Measurements from ENCODE around the gene IQCH. TPM values are rescaled to one million over a fixed set of nuclear protein-coding genes. Genes with fewer than 3 reads are reported as not detected.

Gene IQCH
- total and polyA plus RNA-seq, 9 donors: 0.54 to 10.0 (median 0.84) TPM

DNA sequence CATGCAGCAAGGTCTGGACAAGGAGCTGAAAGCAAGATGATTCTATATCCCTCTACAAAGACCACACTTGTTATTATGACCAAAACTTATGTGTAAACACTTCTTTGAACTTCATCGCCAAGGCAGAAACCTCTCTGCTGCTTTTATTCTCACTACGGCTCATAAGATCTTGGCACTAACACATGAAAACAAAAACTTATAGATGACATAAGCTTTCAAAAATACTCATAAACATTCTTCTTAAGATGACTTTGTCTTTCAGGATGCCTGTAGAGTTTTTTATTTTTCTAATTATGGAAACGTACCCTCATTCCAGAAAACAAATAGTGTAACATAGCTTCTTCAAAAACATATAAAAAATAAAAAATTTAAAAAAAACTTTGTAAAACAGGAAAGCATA is 253.8 kb downstream of the IQCH start:
- no peak for TF ChIP-seq EP300 (IDR thresholded peaks at IDR 0.05)
- TF ChIP-seq, protein P1, sequence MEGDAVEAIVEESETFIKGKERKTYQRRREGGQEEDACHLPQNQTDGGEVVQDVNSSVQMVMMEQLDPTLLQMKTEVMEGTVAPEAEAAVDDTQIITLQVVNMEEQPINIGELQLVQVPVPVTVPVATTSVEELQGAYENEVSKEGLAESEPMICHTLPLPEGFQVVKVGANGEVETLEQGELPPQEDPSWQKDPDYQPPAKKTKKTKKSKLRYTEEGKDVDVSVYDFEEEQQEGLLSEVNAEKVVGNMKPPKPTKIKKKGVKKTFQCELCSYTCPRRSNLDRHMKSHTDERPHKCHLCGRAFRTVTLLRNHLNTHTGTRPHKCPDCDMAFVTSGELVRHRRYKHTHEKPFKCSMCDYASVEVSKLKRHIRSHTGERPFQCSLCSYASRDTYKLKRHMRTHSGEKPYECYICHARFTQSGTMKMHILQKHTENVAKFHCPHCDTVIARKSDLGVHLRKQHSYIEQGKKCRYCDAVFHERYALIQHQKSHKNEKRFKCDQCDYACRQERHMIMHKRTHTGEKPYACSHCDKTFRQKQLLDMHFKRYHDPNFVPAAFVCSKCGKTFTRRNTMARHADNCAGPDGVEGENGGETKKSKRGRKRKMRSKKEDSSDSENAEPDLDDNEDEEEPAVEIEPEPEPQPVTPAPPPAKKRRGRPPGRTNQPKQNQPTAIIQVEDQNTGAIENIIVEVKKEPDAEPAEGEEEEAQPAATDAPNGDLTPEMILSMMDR (IDR thresholded peaks at IDR 0.05): no peak
- H3K4me3 ChIP-seq: no peak overlapping the region
- H3K4me1 ChIP-seq (ENCODE audit: insufficient read depth): no peaks in the 10 kb centered on the region
- H3K27ac ChIP-seq: no peak overlapping the region
- H3K36me3 ChIP-seq: no peaks in the 10 kb centered on the region
- 87 to 94% (median 88%) methylated on average over 3 of the region's 3 CpGs for WGBS, 3 donors
- intact Hi-C loops (cut with DNase I): loop anchor here in 2 of 4 donors (10.0 kb wide), 1 partner anchor 326 kb away; no protein-coding TSS in a partner anchor
- H3K9me3 ChIP-seq: no peaks in the 10 kb centered on the region
- H3K27me3 ChIP-seq: no peaks in the 10 kb centered on the region
- DNase-seq: no peak

DNA sequence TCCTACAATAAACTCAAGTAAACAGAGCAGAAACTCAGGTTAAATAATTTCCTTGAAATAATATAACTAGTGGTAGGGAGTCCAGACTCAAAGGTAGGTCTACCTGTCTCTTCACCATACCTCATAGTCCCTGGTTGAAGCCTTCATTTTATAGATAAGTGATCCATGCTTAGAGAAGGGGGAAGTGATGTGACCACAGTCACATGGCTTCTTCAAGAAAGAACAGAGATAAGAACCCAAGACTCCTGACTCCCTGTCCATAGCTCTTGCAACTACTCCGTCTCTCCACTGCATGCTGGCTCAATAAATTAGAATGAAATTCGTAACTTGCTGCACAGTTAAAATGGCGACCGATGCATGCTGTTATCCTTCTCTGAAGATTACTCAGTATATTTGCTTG is 255.3 kb downstream of the IQCH start:
- Histone ChIP-seq H3K4me1 (ENCODE audit: insufficient read depth) (no peaks in the 10 kb centered on the region), H3K27ac (no peak overlapping the region), H3K9me3 (no peaks in the 10 kb centered on the region), H3K36me3 (no peaks in the 10 kb centered on the region), H3K27me3 (no peaks in the 10 kb centered on the region), H3K4me3 (no peak overlapping the region)
- TF ChIP-seq, protein P1 (IDR thresholded peaks at IDR 0.05): no peak
- TF ChIP-seq POLR2A (IDR thresholded peaks at IDR 0.05): no peak
- no peak for TF ChIP-seq EP300 (IDR thresholded peaks at IDR 0.05)
- intact Hi-C loops (cut with DNase I): loop anchor here in 2 of 4 donors (10.0 kb wide), 1 partner anchor 325 kb away; no protein-coding TSS in a partner anchor
- 93 to 97% (median 95%) methylated on average over 4 of the region's 4 CpGs for WGBS, 3 donors
- no peak for DNase-seq

DNA sequence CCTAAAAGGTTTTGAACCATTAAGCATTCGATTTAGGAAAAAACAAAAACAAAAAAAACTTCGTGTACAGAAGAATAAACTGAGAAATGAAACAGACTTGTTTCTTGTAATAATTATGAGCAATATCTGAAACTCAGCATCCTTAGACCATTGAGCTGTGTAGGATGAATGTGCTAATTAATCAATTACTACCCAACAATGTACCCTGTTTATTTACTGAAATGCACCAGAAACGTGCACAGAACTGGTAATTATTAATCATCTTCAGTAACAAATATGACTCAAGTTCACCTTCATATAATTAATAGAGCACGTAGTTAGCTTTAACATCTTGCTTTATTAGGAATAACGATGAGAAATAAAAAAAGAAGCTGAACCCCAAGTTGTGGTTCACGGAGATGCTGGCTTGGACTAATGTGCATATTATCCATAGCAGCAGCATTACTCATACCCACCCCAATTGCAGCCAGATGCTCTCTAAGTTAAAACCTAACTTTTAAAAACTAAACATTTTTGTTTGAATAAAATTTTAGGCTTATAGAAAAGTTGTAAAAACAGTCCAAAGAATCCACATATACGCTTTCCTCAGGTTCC is 256.1 kb downstream of the IQCH start:
- Histone ChIP-seq H3K27ac (no peak overlapping the region), H3K4me3 (no peak overlapping the region), H3K27me3 (no peaks in the 10 kb centered on the region), H3K9me3 (no peaks in the 10 kb centered on the region), H3K4me1 (ENCODE audit: insufficient read depth) (no peaks in the 10 kb centered on the region), H3K36me3 (no peaks in the 10 kb centered on the region)
- 71 to 83% (median 78%) methylated on average over 7 of the region's 7 CpGs for WGBS, 3 donors
- DNase-seq: no peak
- intact Hi-C loops (cut with DNase I): no loop called here
- TF ChIP-seq POLR2A (IDR thresholded peaks at IDR 0.05) (no peak), EP300 (IDR thresholded peaks at IDR 0.05) (no peak)
- TF ChIP-seq, protein P1 (IDR thresholded peaks at IDR 0.05): no peak

DNA sequence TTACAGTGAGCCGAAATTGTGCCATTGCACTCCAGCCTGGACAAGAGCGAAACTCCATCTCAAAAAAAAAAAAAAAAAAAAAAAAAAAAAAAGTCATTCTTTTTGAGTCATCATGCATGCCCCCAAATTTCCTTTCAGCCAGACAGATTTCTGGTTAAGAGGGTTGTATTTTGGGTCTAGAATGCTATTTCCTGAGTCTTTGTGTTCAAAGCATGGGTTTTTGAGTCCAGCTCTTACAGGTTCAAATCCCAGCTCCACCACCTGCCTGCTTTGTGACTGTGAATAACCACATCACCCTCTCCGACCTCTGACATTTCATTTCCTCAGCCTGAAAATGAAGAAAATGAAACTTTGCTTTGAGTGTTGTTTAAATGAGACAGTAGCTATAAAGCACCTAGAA is 257.0 kb downstream of the IQCH start:
- H3K4me3 ChIP-seq: no peak overlapping the region
- WGBS, 3 donors: 93 to 95% (median 95%) methylated on average over 3 of the region's 3 CpGs
- H3K4me1 ChIP-seq (ENCODE audit: insufficient read depth): no peaks in the 10 kb centered on the region
- H3K36me3 ChIP-seq: no peaks in the 10 kb centered on the region
- no peaks in the 10 kb centered on the region for H3K27me3 ChIP-seq
- TF ChIP-seq, protein P1 (IDR thresholded peaks at IDR 0.05): no peak
- TF ChIP-seq POLR2A (IDR thresholded peaks at IDR 0.05): no peak
- no peak for TF ChIP-seq EP300 (IDR thresholded peaks at IDR 0.05)
- H3K27ac ChIP-seq: no peak overlapping the region
- intact Hi-C loops (cut with DNase I): no loop called here
- H3K9me3 ChIP-seq: no peaks in the 10 kb centered on the region
- DNase-seq: no peak
